Measurements from ENCODE around the gene SYTL3. TPM values are rescaled to one million over a fixed set of nuclear protein-coding genes. Genes with fewer than 3 reads are reported as not detected.

Gene SYTL3
- total RNA-seq, 1 donor from 2014 or later, result 7.1 TPM

- no peak for DNase-seq (ENCODE audit: low read depth)
These were observed 121.7 kb downstream of the SYTL3 start for GRCh38 chr6:158771399-158772152.

- no peak for DNase-seq (ENCODE audit: low read depth)
These were observed 122.3 kb downstream of the SYTL3 start for GRCh38 chr6:158772172-158772571.

- no peak for DNase-seq (ENCODE audit: low read depth)
These were observed 123.1 kb downstream of the SYTL3 start for GRCh38 chr6:158772851-158773371.

DNA sequence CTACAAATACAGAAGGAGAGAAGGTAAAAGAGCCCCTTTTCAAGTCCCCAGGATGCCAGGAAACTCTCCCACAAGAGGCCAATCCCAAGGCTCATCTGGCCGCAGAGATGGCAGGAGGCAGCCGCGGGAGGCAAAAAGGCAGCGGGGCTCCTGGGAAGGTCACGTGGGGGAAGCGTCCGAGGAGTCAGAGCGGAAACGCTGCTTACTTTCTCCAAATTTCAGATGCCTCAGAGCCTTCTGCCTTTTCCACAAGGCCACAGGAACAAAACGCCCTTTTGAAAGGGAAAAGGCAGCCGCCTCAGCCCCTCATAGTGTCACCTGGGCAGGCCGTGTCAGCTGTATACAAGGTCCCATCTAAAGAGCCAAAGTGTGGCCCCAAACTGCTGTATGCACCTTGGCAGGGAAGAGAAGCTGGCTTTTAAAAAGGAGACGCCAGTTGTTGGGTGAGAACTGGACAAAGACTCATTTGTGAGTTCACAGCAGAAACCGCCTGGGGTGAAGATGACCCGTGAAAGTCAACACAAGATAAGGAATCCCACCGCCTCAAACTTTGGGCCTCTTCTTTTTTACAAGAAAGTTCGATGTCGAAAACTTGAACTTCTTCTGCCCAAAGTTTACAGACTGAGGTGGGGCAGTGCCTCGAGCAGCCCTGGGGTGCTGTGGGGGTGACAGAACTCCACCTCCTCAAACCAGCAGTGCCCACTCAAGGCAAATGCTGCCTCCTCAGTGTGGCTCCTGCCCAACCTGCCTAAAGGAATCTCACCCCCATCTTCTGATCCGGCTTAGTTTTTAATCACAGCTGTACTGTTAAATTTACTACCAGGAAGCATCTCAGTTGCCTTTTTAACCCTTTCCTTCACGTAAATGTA is 124.0 kb downstream of the SYTL3 start:
- DNase-seq (ENCODE audit: low read depth), result no peak

DNA sequence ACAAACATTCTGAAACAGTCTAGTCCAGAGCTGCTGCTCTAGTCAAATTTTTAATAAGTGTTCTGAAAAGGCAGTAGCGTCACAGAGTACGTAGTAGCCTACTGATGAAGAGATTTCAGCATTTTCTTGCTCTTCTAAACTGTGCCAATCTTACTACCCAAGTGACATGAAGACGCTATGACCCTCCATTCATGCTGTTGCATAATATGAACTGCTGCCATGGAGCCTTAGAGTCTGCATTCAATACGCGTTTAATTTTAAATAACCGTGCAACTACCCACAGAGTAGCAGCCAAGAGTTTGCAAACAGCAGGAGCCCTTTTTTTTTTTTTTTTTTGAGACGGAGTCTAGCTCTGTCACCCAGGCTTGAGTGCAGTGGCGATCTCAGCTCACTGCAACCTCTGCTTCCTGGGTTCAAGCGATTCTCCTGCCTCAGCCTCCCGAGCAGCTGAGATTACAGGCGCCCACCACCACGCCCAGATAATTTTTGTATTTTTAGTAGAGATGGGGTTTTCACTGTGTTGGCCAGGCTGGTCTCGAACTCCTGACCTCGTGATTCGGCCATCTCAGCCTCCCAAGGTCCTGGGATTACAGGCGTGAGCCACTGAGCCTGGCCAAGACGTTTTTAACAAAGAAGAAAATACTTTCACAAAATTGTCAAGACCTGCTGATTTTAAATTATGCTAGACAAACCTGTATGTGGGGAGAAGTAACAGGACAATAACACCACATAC is 125.0 kb downstream of the SYTL3 start:
- no peak for DNase-seq (ENCODE audit: low read depth)

- DNase-seq (ENCODE audit: low read depth), result no peak
These were observed 126.0 kb downstream of the SYTL3 start for GRCh38 chr6:158775832-158776231.

GRCh38 chr6:158776737-158777136 is 126.9 kb downstream of the SYTL3 start:
- no peak for DNase-seq (ENCODE audit: low read depth)

DNA sequence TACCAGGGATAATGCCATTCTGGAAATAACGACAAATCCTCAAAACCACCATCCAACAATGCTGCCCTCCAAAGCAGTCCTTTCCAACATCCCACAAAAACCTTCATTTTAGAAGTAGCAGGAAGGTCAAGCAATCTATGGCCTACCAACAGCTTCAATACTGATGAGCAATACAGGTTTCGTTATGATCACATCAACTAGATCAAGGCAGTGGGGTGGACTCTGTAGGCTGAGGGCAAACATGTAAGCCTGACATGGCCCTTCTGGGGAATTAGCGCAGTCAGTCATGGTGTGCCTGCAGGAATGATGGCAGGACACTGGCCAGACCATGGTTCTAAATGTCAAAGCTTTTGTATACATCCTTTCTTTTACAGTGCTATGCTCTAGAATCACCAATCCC is 127.7 kb downstream of the SYTL3 start:
- DNase-seq (ENCODE audit: low read depth), result no peak

- DNase-seq (ENCODE audit: low read depth), result no peak
These were observed 128.2 kb downstream of the SYTL3 start for GRCh38 chr6:158778005-158778527.

DNA sequence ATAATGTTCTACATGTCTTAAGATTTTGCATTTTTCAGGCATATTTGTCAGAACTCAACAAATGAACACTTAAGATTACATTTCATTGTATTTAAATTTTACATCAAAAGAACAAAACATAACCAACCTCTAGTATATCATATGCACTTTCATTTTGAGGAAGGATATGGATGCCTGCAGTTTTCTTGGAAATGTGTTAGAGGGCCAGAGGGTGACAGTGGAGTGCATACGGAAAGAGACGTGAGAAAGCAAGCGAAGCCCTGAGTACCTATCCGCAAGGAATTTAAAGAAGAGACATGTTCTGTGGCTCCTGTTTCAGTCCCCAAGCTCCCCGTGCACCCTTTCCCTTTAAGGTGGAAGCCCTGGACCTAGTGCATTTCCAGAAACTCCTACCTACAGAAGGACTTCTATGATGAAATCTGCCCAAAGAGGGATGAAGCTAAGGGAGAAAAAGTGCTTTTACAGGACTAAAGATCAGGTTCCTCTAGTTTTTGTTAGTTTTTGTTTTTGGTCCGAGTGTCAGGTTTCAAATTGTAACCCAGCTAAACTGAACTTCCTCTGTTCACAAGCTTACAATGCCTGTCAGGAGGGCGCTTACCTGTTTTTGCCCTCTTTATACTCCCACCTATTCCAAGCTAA is 130.5 kb downstream of the SYTL3 start:
- no peak for DNase-seq (ENCODE audit: low read depth)

DNA sequence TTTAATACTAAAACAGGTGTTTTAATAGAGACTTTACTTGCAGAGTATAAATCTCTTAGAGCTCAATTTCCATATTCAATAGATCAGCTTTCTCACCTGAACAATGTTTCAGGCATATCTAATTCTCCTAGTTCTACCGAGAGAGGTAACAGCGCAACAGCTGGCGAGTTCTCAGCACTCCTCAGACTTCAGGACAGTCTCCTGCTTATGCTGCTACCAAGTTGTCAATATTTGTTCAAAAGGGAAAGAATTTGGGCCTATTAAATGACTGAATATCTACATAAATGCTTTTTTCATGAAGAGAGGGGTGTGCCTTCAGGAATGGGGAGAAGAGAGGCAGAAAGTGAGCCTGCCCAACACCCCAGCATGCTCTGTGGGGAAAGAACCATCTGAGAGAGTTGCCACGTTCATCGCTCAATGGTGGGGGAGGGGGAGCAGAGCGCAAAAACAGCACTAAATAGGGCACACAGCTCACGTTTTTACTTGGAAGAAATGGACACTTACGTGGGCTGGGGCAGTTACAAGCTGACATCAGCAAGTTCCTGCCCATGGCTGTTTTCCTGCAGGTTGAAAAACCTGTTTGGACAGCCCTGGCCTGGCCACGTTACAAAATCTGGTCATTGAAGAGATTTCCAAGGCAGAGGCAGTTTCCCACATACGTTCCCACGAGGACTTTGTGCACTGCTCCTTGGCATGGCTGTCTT is 131.3 kb downstream of the SYTL3 start:
- no peak for DNase-seq (ENCODE audit: low read depth)

- no peak for DNase-seq (ENCODE audit: low read depth)
These were observed 132.0 kb downstream of the SYTL3 start for GRCh38 chr6:158781692-158782373.

DNA sequence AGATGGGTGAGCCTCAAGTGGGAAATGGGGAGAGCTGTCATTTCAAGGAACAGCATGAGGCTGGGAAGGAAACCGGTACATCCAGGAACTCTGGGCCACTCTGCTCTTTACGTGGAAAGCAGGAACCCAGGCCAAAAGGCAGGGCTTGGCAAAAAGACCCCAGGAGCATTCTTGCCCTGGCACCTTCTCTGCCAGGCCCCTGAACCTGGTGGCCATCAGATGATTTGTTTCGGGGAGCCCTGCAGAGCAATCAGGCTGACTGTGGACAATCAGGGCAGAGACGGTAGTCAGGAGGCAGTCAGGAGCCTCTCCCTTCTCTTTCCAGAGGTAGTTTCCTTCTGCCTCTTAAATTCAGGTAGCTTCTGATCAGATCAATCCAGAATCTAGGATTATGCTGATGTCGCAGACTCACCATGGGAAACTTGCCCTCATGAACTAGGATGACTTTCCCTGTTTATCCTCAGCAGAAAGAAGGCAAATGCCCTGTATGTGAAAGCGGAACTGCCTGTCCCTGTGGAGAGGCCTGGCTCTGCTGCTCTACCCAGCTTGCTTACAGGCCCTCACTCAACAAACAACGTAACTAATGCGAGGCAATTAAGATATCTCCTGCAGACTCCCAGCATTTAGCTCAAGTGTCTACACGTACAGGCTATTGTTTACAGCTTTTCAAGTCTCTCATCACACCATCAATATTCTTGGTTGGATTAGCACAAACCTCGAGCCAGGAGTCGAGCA is 132.7 kb downstream of the SYTL3 start:
- DNase-seq (ENCODE audit: low read depth), result no peak

DNA sequence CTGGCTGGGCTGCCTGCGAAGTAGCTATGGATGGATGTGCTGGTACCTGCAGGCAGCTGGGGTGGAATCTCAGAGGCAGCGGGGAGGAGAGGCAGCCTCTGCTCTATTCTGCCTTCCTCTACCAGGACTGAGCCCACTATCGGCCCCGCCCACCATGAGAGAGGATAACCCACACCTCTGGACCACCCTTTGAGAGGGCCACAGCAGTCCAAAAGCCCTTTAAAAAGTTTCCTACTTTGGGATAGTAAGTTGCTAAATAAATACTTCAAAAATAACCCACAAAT is 133.3 kb downstream of the SYTL3 start:
- DNase-seq (ENCODE audit: low read depth), result no peak

- no peak for DNase-seq (ENCODE audit: low read depth)
These were observed 134.0 kb downstream of the SYTL3 start for GRCh38 chr6:158783851-158784250.

DNA sequence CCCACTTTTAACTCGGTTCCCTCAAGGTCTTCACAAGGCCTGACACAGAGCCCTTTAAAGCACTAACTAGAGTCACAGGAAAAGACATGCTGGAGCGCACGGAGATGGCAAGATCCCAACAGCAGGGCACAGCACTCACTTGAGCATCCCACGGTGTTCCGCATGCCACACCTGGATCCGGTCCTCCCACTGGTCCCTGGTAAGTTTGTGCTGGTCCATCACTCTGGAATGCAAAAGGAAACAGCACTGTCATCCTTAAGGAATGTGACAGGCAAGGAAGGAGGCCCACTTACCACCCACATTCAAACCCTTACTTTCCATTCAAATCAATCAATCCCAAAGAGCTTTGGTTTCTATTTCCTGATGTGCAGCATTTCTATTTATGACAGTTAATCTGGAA is 134.7 kb downstream of the SYTL3 start:
- DNase-seq (ENCODE audit: low read depth), result no peak

DNA sequence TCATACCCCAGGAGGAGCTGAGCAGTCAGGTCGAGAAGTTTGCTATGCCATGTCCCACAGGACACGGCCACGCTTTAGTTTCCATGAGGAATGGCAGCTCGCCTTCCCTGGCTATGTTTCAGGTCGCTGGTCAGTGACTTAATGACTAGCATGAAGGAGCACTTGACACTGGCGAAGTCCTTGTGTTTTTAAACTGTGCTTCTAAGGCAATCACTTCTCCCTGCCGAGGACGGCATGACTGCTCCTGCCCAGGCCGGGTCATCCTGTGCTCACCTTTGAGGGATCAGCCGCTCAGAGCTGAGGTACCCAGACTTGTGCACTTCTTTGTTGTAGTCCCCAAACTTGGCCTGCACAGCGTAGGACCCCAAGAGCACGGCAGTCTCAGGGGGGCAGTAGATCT is 135.2 kb downstream of the SYTL3 start:
- DNase-seq (ENCODE audit: low read depth), result no peak

DNA sequence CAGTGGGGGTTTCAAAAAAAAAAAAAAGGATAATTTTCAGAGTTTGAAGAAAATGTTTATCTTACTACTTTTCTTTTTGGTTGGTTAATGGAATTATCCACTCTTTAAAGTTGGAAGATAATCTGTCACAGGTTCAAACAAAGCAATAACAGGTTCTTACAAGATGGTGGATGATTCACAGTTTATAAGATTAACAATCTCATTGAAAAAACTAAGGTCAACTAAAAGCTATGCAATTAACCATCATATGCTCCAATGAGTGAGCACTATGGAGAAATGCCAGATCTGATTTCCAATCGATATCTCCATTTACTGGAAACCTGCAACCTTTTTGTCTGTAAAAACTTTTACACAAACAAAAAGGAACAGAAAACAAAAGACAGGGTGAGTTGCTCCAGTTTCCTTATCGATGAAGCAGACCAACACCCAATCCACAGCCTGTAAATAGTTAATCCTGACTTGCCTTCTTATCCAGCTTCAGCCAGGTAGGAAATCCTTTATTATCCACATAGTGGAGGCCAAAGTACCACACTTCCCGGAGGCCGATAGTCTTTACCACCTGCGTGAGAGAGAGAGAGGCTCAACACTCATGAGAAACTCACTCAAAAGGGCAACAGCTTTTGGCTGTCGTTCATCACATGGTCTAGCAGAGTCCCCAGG is 136.9 kb downstream of the SYTL3 start:
- DNase-seq (ENCODE audit: low read depth), result no peak

DNA sequence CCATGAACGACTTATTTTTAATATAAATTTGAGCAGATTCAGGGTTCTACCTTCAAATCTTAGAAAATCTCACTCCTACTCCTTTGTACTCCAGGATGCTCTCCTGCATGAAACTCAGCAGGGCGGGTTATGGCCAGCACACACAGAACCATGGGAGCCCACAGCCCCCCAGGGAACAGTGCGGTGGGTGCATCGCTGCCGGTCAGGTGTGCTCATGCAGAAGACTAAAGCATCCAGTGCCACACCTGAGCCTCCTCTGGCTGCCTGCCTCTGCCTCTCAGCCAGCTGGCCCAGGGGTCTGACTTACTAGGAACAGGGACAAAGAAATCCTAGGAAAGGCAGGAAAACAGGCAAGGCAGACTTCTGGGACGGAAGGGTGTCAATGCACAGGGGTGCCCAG is 137.5 kb downstream of the SYTL3 start:
- DNase-seq (ENCODE audit: low read depth), result no peak
